ENCODE results near the gene SLC17A8. TPM values are rescaled to one million over a fixed set of nuclear protein-coding genes. Genes with fewer than 3 reads are reported as not detected.
A peak's percentile ranks its signal among the peaks of the same experiment; 100 is the strongest.

Gene SLC17A8
- total and polyA plus RNA-seq, 4 donors, result 0.08 to 3.9 (median 0.24) TPM

DNA sequence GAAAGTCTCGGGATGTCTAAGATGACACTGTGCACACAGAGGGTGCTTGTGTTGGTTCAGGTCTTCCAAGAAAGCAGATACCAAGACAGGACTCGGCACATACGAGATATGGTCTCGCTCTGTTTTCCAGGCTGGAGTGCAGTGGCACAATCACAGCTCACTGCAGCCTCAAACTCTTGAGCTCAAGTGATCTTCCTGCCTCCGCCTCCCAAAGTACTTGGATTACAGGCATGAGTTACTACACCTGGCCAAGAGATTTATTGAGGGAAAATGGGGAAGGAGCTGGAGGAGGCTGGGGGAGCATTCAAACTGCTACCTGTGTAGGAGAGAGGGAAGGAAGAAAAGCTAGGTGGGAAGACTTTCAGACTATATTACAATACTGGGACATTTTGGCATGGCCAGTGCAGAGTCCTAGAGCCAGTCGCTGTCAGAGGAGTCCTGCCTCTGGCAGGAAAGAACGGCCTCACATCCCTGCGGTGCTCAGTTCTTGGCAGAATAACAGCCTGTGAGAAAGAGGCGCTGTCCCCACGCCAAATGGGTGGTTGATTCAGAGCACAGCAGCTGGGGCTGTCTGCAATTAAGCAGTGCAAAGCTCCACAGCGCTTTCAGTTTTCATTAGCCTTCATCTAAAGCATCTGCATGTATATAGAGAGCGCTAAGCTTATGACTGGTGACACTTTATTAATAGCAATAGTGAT is 18.3 kb downstream of the SLC17A8 start:
- Histone ChIP-seq H3K27ac (ENCODE audit: low read depth in 1 of 2, low read length in 2 of 2) (no peak overlapping the region), H3K4me1 (ENCODE audit: control insufficient read depth in 4 of 4, insufficient read depth in 4 of 4, low read length in 3 of 4) (no peaks in the 10 kb centered on the region), H3K9ac (ENCODE audit: low read depth in 1 of 2, low read length in 2 of 2) (no peak overlapping the region), H3K9me3 (ENCODE audit: control insufficient read depth in 4 of 4, low read length in 3 of 4) (no peaks in the 10 kb centered on the region), H3K36me3 (ENCODE audit: control insufficient read depth in 4 of 4, insufficient read depth in 3 of 4, low read depth in 1 of 4, low read length in 3 of 4) (no peaks in the 10 kb centered on the region), H3K4me3 (ENCODE audit: low read depth in 1 of 3, low read length in 3 of 3) (no peak overlapping the region), H3K27me3 (ENCODE audit: control insufficient read depth in 4 of 4, insufficient read depth in 4 of 4, low read length in 3 of 4) (no peaks in the 10 kb centered on the region)
- no peak for DNase-seq (ENCODE audit: low spot score)
- TF ChIP-seq RAD21 (IDR thresholded peaks at IDR 0.05), result peak in 1 of 2 donors; percentile 4
- TF ChIP-seq, protein P1, sequence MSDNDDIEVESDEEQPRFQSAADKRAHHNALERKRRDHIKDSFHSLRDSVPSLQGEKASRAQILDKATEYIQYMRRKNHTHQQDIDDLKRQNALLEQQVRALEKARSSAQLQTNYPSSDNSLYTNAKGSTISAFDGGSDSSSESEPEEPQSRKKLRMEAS (IDR thresholded peaks at IDR 0.05), result no peak
- WGBS, result 81% methylated on average over 12 of the region's 12 CpGs

DNA sequence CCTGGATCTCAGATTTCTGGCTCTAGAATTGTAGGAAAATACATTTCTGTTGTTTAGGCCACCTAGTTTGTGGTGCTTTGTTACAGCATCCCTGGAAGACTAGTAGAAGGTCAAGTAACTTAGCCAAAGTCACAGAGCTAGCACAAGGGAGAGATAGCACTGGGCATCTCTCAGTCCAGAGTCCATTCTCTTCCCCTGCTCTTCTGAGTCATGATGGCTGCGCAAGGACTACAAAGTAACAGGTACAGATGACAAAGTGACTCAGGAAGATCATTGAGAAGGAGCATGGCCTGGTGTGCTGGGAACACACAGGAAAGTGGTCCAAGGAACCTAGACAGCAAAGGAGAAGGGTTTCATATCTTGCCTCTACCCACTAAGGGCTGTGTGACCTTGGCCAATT is 19.3 kb downstream of the SLC17A8 start:
- H3K36me3 ChIP-seq (ENCODE audit: control insufficient read depth in 4 of 4, insufficient read depth in 3 of 4, low read depth in 1 of 4, low read length in 3 of 4), result no peaks in the 10 kb centered on the region
- no peak overlapping the region for H3K27ac ChIP-seq (ENCODE audit: low read depth in 1 of 2, low read length in 2 of 2)
- no peak overlapping the region for H3K4me3 ChIP-seq (ENCODE audit: low read depth in 1 of 3, low read length in 3 of 3)
- H3K4me1 ChIP-seq (ENCODE audit: control insufficient read depth in 4 of 4, insufficient read depth in 4 of 4, low read length in 3 of 4), result no peaks in the 10 kb centered on the region
- DNase-seq (ENCODE audit: low spot score), result no peak
- H3K9ac ChIP-seq (ENCODE audit: low read depth in 1 of 2, low read length in 2 of 2), result no peak overlapping the region
- 96% methylated on average over 1 of the region's 1 CpG for WGBS
- H3K27me3 ChIP-seq (ENCODE audit: control insufficient read depth in 4 of 4, insufficient read depth in 4 of 4, low read length in 3 of 4), result no peaks in the 10 kb centered on the region
- no peaks in the 10 kb centered on the region for H3K9me3 ChIP-seq (ENCODE audit: control insufficient read depth in 4 of 4, low read length in 3 of 4)
- no peak for TF ChIP-seq RAD21 (IDR thresholded peaks at IDR 0.05)
- TF ChIP-seq, protein P2, sequence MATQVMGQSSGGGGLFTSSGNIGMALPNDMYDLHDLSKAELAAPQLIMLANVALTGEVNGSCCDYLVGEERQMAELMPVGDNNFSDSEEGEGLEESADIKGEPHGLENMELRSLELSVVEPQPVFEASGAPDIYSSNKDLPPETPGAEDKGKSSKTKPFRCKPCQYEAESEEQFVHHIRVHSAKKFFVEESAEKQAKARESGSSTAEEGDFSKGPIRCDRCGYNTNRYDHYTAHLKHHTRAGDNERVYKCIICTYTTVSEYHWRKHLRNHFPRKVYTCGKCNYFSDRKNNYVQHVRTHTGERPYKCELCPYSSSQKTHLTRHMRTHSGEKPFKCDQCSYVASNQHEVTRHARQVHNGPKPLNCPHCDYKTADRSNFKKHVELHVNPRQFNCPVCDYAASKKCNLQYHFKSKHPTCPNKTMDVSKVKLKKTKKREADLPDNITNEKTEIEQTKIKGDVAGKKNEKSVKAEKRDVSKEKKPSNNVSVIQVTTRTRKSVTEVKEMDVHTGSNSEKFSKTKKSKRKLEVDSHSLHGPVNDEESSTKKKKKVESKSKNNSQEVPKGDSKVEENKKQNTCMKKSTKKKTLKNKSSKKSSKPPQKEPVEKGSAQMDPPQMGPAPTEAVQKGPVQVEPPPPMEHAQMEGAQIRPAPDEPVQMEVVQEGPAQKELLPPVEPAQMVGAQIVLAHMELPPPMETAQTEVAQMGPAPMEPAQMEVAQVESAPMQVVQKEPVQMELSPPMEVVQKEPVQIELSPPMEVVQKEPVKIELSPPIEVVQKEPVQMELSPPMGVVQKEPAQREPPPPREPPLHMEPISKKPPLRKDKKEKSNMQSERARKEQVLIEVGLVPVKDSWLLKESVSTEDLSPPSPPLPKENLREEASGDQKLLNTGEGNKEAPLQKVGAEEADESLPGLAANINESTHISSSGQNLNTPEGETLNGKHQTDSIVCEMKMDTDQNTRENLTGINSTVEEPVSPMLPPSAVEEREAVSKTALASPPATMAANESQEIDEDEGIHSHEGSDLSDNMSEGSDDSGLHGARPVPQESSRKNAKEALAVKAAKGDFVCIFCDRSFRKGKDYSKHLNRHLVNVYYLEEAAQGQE (IDR thresholded peaks at IDR 0.05), result no peak
- TF ChIP-seq HNF4A (conservative IDR thresholded peaks at IDR 0.05), result no peak
- no peak for TF ChIP-seq TAF1 (conservative IDR thresholded peaks at IDR 0.05)
- no peak for TF ChIP-seq YY1 (IDR thresholded peaks at IDR 0.05)
- no peak for TF ChIP-seq EGR1 (IDR thresholded peaks at IDR 0.05; ENCODE audit: low read depth in 2 of 2)
- TF ChIP-seq, protein P3, sequence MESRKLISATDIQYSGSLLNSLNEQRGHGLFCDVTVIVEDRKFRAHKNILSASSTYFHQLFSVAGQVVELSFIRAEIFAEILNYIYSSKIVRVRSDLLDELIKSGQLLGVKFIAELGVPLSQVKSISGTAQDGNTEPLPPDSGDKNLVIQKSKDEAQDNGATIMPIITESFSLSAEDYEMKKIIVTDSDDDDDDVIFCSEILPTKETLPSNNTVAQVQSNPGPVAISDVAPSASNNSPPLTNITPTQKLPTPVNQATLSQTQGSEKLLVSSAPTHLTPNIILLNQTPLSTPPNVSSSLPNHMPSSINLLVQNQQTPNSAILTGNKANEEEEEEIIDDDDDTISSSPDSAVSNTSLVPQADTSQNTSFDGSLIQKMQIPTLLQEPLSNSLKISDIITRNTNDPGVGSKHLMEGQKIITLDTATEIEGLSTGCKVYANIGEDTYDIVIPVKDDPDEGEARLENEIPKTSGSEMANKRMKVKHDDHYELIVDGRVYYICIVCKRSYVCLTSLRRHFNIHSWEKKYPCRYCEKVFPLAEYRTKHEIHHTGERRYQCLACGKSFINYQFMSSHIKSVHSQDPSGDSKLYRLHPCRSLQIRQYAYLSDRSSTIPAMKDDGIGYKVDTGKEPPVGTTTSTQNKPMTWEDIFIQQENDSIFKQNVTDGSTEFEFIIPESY (IDR thresholded peaks at IDR 0.05), result no peak
- no peak for TF ChIP-seq FOXA2 (IDR thresholded peaks at IDR 0.05)
- TF ChIP-seq SP1 (IDR thresholded peaks at IDR 0.05), result no peak
- TF ChIP-seq, protein P4, sequence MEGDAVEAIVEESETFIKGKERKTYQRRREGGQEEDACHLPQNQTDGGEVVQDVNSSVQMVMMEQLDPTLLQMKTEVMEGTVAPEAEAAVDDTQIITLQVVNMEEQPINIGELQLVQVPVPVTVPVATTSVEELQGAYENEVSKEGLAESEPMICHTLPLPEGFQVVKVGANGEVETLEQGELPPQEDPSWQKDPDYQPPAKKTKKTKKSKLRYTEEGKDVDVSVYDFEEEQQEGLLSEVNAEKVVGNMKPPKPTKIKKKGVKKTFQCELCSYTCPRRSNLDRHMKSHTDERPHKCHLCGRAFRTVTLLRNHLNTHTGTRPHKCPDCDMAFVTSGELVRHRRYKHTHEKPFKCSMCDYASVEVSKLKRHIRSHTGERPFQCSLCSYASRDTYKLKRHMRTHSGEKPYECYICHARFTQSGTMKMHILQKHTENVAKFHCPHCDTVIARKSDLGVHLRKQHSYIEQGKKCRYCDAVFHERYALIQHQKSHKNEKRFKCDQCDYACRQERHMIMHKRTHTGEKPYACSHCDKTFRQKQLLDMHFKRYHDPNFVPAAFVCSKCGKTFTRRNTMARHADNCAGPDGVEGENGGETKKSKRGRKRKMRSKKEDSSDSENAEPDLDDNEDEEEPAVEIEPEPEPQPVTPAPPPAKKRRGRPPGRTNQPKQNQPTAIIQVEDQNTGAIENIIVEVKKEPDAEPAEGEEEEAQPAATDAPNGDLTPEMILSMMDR (IDR thresholded peaks at IDR 0.05; ENCODE audit: low read depth, low read length, missing input control), result no peak
- TF ChIP-seq, protein P5, sequence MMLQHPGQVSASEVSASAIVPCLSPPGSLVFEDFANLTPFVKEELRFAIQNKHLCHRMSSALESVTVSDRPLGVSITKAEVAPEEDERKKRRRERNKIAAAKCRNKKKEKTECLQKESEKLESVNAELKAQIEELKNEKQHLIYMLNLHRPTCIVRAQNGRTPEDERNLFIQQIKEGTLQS (IDR thresholded peaks at IDR 0.05), result no peak
- TF ChIP-seq JUND (IDR thresholded peaks at IDR 0.05), result no peak
- TF ChIP-seq HNF4G (IDR thresholded peaks at IDR 0.05), result no peak
- no peak for TF ChIP-seq FOXA1 (IDR thresholded peaks at IDR 0.05)
- TF ChIP-seq GABPA (IDR thresholded peaks at IDR 0.05 in 1 of 2, conservative IDR thresholded peaks at IDR 0.05 in 1 of 2), result no peak
- TF ChIP-seq NR2F2 (IDR thresholded peaks at IDR 0.05), result no peak

All from liver (tissue), 9 donors.